Activated CD8-positive, alpha-beta memory T cell treated with anti-CD3 and anti-CD28 coated beads for 24 hours (primary cell): Measurements from ENCODE around the gene HAPLN2.

Source experiments
- DNase-seq: peaks from one replicate; pipeline ENCODE4 v3.0.0-alpha.2; 2020

Gene HAPLN2

GRCh38 chr1:156664767-156665411 is 45.7 kb downstream of the HAPLN2 start:
- DNase-seq = no peak

DNA sequence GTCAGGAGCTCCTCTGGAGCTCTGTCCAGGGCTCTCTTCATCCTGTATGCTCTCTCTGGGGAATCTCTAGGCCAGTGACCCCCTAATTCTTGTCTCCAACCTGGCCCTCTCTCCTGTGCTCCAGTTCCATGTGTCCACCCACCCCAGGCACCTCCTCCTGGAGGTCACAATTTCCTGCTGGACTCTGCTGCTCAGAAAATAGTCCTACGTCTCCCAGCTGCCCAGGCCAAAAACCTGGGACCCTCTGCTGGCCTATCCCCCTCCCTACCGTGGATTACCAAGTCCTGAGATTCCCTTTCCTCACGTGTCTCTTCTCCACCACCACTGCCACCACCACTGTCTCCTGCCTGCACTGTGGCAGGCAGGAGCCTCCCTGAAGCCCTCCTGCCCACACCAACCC is 46.3 kb downstream of the HAPLN2 start:
- no peak for DNase-seq

DNA sequence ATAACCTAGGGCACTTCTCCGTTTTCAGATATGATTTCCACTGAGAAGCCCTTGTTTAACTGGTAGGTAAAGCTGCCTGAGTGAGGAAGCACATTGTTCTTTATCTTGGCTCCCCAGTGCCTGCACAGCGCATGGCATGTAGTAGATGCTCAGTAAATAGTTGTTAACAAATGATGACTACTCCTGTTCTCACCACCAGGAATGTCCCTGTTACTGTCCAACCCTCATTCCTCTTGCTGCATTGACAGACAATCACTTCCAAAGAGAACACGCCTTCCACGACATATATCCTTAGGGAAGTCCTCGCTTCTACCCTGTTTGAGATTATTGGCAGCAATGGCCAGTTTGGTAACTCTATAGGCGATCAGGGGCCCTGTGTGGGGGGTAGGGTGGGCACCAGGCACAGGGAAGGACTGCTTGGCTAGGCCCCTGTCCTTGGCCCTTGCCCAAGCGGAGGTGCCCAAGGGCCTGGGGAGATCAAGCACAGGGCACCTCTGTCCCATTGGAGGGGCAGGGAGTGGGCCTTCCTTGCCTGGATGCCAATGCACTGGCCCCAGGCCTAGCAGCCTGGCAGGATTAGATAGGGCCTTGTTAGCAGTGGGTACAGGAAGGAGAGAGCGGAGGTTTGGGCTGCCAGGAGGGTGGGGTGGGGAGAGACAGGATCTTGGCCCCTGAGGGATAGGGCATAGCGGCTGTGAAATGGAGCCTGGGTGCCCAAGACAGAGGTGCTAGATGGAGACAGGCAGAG is 47.8 kb downstream of the HAPLN2 start:
- no peak for DNase-seq

- no peak for DNase-seq
Observed at GRCh38 chr1:156667610-156667967, 48.4 kb downstream of the HAPLN2 start.

DNA sequence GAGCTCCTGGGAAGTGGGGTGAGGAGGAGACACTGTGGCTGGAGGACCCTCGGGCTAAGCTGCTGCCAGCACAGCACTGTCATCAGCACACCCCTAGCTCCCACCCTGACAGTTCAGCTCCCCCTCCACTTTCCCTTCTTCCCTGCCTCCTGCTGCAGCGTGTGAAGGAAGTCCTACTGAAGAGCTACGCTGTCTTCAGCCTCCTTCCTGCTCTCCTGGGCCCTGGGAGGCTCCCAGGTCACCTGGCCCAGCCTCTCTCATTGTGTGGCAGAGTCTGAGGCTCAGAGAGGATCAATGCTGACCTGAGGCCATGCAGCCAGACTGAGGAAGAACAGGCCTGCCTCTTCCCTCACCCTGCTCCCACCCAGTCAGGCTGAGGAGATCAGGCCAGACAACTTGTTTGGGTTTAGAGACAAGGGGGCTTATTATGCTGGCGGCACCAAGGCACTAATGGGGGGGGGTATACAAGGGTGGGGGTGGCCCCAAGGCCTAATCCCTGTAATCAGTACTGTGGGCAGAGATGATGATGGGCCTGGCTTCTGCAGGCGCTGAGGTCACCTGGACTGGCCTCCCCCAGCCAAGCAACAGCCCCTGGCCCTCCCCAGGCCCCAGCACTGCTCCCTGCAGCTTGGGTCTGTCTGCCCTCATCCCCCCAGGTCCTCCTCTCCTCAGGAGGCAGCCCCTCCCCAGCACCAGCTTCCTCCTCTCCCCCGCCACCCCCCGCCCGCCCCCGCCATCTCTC is 48.9 kb downstream of the HAPLN2 start:
- DNase-seq = no peak

DNA sequence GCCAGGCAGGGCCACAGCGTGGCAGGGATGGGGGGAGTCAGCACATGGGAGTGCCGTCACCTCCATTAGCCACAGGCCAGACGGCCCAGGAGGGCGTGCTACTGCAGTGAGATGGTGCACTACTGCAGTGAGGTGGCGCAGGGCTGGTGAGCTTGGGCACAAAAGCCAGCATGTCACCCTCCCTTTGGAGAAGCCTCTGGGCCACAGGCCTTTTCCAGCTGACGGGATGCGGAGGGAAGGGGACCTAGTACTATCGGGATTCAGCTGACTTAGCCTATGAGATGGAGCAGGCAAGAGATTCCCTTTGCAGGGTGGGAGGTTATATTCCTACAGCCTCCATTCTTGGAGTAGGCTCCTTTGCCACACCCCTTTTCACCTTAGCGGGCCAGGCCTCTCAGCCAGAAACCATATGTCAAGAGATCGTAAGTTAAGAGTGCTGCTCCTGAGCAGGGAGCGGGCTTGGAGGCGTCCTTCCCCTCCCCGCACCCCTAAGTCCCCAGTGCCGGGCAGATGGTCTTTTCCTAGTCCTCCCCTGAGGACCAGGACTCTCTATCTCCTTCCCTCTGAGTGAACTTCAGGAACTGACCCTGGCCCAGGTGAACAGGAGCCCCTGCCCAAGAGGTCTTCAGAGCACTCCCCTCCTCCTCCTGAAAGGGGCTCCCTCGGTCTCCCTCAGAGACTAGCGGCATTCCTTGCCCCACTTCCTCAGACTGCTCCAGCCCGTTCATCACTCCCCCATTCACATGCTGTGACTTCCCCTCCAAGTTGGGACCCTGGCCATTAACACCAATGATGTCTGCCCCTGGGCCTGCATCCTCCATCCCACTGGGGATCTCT is 49.8 kb downstream of the HAPLN2 start:
- DNase-seq = no peak

- no peak for DNase-seq
Observed at GRCh38 chr1:156669794-156670193, 50.6 kb downstream of the HAPLN2 start.

DNA sequence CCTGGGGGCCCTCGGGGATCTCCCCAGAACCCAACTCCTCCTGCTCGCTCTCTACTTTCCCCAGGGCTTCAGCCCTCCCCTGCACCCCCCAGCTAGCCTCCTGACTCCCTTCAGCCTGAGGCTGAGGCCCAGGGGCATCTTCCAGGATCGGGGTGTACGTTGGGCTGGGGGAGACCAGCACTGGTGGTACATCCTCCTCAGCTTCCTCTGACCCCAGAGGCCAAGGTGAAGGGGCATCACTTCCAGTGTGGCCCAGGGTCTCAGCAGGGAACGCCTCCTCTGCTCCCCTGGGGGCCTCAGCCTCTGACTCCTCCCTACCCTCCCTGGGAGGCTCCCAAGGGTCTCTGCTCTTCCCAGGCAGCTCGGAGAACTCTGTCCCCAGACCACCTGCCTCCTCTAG is 51.1 kb downstream of the HAPLN2 start:
- DNase-seq = no peak

DNA sequence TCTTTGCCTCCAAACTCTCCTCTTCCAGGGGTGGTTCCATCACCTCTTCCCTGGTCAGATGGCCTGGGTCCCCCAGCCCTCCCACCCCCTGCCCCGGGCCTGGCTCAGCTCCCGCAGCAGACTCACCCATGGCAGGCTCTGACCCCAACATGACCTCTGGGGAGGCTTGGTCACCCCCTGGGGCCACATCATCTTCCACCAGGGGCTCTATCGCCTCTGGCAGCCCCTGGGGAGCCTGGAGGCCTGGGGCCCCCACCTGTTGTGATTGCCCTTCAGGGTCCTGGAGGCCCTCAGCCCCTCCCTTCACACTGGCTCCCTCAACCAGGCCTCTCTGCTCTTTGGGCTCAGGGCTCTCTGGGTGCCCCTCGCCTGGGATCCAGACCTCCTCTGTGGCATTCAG is 51.6 kb downstream of the HAPLN2 start:
- no peak for DNase-seq

DNA sequence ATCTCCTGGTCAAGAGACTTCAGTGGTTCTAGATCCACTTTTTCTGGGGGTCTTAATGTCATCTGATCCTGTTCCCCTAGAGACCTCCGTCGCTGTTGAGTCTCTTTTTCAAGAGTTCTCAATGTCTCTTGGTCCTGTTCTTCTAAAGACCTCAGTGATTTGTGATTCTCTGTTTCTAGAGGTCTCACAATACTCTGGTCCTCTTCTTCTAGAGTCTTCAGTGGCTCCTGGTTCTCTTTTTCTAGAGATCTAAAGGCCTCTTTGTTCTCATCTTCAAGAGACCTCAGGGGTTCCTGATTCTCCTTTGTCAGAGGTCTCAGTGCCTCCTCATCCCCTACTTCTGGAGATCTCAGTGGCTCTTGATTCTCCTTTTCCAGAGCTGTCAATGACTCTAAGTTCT is 52.6 kb downstream of the HAPLN2 start:
- DNase-seq = no peak

DNA sequence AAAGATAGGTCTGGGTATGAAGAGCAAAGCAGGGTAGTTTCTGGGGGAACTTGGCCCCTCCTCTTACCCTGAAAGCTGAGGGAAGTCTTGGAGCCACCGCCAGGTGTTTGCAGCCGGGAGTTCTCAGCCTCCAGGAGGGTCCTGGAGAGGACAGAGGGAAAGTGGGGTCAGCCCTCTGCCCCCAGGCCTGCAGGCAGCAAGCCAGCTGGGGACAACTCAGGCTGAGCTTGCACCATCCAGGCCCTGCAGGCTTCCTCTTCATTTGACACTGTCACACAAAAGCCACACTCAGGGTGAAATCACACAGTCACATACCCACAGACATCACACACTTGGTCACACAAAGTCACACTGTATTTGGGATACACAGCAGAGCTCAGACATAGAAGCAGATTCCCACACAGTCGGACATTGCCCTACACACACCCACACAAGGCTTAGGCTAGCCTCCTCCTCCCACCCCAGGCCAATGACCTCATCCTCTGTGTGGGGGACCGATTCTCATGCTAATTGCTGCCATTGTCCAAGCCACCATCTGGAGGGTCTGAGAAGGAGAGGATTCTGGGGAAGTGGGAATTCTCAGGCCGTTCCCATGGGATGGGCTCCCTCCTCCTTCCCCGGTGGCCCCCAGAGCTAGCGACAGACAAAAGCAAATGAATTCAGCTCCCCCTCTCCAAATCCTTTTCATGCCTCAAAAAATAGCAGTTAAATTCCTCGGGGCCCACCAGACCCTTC is 54.3 kb downstream of the HAPLN2 start:
- DNase-seq = no peak
